ENCODE results near the gene DOCK9.

DNA sequence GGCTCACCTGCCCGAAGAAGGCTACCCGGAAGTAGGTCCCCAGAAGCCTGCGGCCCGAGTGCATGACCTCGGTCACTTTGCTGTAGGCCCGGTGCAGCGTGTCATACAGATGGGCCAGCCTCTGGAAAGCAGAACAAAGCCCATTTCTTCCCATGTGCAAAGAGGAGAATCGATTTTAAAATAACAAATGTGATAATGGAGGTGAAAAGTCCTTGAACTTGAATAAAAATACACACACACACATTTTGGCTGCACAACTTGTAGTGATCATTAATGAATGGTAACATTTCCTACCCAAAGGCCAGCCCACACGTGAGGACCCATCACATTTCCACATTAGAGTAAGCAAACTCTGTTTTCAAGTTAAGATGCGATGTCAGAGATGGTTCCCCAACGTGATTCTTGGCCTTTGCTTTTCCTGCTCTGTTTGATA is 168.5 kb downstream of the DOCK9 start:
- TF ChIP-seq, protein P1, sequence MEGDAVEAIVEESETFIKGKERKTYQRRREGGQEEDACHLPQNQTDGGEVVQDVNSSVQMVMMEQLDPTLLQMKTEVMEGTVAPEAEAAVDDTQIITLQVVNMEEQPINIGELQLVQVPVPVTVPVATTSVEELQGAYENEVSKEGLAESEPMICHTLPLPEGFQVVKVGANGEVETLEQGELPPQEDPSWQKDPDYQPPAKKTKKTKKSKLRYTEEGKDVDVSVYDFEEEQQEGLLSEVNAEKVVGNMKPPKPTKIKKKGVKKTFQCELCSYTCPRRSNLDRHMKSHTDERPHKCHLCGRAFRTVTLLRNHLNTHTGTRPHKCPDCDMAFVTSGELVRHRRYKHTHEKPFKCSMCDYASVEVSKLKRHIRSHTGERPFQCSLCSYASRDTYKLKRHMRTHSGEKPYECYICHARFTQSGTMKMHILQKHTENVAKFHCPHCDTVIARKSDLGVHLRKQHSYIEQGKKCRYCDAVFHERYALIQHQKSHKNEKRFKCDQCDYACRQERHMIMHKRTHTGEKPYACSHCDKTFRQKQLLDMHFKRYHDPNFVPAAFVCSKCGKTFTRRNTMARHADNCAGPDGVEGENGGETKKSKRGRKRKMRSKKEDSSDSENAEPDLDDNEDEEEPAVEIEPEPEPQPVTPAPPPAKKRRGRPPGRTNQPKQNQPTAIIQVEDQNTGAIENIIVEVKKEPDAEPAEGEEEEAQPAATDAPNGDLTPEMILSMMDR (IDR thresholded peaks at IDR 0.05) = no peak
- TF ChIP-seq POLR2A (IDR thresholded peaks at IDR 0.05) (no peak), POLR2AphosphoS5 (IDR thresholded peaks at IDR 0.05) (no peak)

Data from prostate gland (tissue), 2 donors.